GM04504 (cell line): ENCODE measurements around the gene TOPBP1.
"Not testable (repeated sequence)": the region's sequence is repeated elsewhere in the genome, so short reads cannot be mapped to it uniquely, and the experiment has no call there.

Experiments
- DNase-seq: peaks from one replicate; pipeline ENCODE4 v3.0.0-alpha.2; 2012; ENCODE audit warnings: low read depth

TOPBP1 gene

DNA sequence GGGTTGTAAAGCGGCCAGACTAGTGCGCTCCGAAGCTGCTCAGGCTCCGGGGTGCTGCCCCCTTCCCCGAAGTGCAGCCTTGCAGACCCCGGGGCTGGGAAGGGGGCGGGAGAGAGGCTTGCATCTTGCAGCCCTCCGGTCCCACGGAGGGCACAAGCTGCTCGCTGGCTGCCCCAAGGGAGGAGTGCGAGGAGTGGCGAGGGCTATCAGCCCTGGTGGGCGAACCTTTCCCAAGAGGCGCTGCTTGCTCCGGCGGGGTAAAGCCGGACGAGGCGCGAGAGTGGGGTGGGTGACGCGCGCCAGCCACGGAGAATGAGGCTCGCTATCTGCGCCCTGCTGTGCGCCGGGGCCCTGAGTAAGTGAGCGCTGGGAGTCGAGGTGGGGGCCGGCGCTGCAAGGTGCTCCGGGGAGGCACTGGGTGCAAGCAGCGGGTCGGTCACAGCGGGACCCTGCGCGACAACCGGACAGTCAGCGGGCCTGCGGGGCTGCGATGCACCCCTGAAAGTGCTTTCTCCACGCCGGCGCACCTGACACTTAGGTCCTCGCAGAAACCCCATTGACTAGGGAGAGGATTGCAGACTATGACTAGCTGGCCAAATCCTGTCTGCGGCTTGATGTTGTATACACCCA is 12.7 kb upstream of the TOPBP1 start:
- no peak for DNase-seq

DNA sequence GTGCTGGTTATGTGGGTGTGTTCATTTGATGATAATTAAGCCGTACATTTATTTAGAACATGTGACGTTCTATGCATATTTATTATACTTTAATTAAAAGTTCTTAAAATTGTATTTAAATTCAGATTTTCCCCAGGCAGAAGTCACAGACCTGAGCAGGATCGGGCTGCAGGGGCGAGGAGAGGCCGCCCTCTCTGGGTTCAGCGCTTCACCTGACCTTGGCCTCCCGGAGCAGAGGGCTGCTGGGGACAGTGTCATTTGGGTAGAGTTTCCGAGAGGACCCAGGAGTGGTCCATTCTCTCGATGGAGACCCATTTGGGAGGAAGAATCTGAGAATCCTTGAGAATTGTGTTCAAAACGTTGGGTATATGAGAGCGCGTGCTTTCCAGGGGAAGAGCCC is 12.0 kb upstream of the TOPBP1 start:
- no peak for DNase-seq

DNA sequence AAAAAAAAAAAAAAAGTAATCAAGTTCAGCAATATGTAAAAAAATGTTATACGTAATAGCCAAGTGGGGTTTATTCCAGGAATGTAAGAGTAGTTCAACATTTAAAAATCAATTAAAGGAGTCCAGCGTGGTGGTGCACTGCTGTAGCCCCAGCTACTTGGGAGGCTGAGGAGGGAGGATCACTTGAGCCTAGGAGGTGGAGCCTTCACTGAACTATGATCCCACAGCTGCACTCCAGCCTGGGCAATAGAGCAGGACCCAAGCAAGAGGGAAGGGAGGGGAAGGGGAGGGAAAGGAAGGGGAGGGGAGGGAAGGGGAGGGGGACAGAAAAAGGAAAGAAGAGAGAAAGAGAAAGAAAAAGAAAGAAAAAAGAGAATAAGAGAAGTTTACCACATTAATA is 10.7 kb upstream of the TOPBP1 start:
- no peak for DNase-seq

DNA sequence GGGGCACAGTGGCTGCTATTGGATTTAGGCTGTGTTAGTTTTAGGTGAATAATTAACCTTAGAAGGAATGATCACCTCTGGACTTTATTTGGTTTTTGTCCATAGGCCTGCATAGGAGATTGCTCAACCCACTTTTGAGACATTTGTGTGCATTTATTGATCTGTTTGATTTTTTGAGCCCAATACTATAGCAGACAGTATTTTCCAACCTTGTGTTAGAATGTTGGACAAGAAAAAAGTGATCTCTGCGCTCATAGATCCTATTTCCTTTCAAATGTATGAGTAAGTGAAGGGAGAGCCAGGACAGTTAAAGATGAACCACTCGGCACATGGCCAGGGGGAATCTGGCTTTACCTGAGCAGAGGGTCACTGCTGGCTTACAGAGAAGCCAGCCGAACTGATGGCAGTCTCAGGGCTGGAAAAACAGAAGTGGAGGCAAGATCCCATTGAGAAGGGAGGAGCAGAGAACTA is 8.8 kb upstream of the TOPBP1 start:
- DNase-seq, result no peak

DNA sequence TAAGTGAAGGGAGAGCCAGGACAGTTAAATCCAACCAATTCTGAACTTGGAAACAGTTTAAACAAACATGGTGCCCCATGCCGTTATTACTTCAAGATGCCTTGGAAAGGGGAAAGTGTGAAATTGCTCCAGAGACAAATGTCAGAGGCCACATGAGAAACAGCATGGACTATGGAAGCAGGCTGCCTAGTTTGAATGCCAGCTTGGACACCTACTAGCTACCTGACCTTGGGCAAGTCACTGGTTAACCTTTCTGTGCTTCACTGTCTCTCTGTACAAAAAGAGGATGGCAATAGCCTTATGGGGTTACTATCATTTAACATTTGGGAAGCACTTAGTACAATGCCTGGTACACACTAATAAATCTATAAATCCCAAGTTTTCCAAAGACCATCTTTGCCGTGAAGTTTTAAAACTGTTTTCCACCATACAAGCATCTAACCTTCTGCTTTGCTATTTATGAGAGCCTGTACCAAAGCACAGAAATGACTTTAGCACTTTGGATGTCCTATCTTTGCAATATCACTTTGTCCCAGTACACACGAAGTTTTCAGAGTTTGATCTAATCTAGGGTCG is 8.3 kb upstream of the TOPBP1 start:
- no peak for DNase-seq

DNA sequence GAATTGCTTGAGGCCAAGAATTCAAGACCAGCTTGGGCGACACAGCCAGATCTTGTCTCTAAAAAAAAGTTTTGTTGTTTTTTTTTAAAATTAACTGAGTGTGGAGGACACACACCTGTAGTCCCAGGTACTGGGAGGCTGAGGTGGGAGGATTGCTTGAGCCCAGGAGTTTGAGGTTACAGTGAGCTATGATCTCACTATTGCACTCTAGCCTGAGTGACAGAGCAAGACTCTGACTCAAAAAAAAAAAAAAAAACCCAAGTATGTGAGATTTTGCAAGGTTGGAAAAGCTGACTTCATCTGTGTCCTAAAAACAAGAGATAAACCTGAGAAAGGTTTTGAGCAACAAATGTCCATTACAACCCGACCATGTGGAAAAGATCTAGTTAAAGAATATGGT is 5.4 kb upstream of the TOPBP1 start:
- DNase-seq, result no peak

DNA sequence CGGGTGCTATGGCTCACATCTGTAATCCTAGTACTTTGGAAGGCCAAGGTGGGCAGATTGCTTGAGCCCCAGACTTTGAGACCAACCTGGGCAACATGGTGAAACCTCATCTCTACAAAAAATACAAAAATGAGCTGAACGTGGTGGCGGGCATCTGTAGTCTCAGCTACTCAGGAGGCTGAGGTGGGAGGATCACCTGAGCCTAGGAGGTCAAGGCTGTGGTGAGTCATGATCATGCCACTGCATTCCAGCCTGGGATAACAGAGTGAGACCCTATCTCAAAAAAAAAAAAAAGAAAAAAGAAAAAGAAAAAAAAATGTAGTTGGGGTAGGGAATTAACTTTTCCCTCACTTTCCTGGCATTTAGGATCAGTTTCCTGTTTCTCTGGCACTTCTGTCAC is 3.4 kb upstream of the TOPBP1 start:
- DNase-seq, result not testable (repeated sequence)

DNA sequence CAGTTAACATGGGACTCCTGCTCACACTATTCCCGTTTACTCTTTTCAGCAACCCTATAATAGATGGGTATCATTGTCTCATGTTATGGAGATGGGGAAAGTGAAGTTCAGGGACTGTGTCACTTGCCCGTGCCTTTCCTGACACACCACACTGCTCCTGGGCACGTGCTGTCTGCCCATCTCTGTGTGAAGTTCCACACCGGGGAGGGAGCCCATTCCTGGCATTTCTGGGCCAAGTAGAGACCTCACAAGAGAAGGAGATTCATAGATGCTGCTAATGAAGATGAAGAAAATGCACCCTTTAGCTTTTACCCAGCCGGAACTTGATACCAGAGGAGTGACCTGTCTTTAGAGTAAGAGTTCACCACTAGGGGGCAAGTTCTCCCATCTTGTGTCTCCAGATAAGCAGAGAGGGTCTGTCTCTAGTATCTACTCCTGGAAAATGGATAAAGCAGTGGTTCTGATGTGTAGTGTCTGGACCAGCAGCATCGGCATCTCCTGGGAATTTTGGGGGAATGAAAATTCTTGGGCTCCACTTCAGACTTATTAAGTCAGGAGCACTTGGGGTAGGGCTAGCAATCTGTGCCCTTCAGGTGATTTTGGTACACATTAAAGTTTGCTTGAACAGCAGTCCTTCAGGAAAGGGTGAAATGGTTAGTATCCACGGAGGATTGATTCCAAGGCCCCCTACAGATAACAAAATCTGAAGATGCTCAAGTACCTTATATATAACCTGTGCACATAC is 2.0 kb upstream of the TOPBP1 start:
- DNase-seq, result no peak

DNA sequence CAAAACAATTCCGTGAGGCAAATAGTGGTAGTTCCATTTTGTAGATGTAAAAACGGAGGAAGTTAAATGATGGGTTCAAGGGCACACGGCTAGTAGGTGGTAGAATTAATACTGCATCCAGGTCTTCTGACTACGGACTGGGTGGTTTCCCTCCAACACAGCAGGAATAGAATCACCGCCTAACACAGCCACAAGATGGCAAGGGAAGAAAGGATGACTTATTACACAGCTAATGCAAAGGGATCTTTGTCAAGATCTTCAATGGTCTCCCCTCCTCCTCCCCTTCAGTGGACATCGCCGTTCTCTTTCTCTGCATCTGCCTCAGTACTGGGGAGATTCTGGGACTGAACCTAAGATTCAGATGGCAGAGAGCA is 524 bp upstream of the TOPBP1 start:
- no peak for DNase-seq

DNA sequence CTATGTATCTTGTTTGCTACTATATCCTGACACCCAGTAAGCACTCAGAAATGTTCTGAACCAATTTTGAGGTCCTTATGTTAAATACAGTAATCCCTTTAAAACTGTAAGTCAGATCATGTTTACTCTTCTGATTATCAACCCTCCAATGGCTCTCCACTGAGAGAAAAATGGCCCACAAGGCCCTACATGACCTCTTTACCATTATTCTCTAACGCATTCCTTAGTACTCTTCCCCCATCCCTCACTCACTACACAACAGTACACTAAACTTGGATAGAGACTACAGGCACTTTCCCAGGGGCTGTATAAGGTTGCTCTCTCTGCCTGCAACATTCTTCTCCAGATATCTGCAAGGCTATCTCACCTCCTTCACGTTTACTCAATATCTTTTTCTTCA is 1.9 kb downstream of the TOPBP1 start:
- DNase-seq, result no peak

DNA sequence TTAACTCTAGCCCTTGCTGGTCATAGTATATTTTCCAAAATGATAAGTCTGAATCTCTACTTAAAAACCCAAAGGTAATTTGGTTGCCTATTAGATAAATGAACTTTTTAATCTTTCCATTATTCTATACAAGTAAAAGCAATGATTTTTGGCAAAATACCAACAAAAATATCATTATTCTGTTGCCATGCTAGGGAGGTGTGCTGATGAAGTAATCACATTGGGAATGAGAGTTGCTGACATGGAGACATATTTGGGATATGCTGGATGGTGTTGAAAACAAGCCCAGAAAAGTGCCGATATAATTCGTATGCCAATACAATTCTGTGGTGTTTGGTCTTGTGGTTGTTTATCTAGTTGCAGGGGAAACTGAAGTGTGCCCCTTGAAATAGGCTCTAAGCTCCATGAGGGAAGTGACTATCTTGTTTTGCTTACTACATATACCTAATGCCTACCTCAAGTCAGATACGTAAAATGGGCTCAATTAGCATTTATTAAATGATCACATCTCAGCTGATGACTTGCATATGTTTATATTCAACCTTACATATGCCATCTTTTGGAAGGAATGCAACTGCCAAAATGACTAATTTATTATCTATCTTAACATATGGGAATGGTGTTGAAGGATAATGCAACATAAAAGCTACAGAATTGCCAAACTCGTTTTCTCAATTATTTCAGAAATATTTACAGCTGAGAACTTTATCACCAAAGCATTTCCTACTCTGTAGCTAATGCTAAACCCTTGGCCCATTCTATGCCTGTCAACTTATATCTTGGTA is 5.8 kb downstream of the TOPBP1 start:
- no peak for DNase-seq

DNA sequence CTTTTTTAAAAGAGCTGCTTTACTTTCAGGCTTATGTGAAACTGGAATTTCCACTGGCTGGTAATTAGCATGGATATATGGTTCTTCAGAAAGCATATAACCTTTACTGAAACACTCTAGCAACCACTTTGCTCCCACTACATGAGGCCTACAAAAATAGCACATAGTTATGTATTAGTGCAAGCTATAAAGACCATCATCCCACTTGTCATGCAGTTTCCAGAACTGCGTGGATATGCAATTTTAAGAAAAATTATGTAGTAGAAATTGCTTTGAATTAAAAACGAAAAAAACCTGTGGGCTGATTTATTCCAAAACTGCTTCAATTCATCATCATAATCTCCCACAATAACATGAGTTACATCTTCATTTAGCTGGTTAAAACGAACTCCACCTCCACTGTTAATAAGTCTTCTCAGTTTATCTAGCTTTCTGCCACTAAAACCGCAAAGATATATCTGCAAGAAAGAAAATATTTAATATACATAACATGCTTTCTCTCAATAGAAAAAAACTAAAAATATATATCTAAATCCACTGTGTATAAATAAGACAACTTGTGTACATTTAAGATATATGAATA is 12.2 kb downstream of the TOPBP1 start:
- no peak for DNase-seq

DNA sequence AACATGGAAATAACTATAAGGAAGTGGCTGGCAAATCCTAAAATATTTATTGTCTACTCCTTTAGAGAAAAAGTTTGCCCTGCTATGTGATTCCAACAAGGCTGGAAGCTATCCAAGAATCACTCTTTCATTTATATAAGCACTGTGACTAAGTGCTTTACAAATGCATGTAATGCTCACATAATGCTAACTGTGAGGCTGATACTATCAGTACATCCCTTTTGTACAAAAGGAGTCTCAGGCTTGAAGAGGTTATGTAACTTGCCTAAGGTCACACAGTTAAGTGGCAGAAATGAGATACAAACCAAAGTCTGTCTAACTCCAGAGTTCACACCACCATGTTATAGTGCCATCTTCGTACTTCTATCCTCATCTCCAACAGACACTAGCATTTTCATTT is 17.0 kb downstream of the TOPBP1 start:
- DNase-seq, result peak; percentile 29

DNA sequence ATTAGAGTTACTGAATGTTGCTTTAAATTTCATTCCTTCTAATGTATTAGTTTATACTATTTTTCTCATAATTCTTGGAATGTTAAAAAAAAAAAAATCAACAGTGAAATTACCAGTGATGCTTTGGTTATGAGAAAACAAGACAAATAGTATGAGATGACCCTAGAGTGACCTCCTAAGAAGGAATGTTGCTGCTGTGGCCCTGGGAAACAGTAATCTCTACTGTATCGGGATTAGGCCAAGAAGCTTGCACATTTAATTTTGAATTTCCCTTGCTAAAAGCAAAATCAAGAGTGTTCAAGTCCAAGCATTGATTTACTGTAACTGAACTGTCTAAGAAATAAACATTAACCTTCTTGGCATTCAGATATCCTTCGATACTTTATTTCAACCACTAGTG is 18.1 kb downstream of the TOPBP1 start:
- no peak for DNase-seq

DNA sequence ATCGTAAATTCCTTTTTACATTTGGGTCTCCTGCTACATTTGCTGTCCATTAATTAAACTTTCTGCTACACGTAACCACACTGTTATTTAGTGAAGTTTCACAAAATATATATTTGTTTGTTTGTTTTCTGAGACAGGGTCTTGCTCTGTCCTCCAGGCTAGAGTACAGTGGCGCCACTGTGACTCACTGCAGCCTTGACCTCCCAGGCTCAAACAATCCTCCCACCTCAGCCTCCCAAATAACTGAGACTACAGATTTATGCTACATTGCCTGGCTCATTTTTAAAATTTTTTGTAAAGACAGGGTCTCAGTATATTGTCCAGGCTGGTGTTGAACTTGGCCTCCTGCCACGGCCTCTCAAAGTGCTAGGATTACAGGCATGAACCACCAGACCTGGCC is 20.5 kb downstream of the TOPBP1 start:
- DNase-seq, result no peak

DNA sequence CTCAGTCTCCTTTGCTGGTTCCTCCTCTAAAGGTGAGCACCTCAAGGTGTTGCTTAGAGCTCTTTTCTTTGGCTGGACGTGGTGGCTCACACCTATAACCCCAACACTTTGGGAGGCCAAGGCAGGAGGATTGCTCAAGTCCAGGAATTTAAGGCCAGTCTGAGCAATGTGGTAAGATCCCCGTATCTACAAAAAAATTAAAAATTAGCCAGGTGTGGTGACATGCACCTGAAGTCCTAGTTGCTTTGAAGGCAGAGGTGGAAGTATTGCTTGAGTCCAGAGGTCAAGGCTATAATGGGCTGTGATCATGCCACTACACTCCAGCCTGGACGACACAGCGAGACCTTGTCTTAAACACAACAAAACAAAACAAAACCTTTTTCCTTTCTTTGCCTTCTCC is 28.3 kb downstream of the TOPBP1 start:
- DNase-seq, result no peak

DNA sequence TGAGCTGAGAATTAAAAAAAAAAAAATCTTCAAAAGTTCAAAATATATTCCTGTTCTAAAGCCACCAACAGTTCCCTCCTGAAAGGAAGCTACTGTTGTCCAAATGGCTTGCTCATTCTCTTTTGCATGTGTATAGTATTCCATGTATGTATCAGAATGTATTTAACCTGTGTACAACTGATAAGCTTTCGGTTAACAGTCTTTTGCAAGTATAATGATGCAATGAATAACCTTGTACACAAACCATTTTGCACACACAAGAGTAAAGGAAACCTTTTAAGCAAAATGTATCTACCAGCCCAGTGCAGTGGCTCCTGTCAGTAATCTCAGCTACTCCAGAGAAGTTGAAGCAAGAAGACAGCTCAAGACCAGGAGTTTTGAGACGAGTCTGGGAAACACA is 32.6 kb downstream of the TOPBP1 start:
- no peak for DNase-seq

DNA sequence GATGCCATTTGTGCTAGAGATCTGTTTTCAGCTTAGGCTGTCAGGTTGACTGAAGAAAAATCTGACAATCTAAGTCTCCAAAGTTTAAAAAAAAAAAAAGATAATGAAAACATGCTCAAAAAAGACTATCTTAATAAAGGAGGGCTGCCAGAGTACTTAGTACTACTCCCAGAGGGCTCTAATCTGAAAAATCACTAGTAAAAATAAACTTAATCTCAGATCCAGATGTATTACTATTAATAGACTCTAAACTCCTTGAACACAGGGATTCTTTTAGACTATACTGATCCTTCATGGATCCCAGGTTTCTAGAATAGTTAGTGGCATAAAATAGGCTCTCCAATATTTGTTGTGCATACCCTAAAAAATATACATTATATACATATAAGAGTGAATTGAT is 34.0 kb downstream of the TOPBP1 start:
- DNase-seq, result no peak

DNA sequence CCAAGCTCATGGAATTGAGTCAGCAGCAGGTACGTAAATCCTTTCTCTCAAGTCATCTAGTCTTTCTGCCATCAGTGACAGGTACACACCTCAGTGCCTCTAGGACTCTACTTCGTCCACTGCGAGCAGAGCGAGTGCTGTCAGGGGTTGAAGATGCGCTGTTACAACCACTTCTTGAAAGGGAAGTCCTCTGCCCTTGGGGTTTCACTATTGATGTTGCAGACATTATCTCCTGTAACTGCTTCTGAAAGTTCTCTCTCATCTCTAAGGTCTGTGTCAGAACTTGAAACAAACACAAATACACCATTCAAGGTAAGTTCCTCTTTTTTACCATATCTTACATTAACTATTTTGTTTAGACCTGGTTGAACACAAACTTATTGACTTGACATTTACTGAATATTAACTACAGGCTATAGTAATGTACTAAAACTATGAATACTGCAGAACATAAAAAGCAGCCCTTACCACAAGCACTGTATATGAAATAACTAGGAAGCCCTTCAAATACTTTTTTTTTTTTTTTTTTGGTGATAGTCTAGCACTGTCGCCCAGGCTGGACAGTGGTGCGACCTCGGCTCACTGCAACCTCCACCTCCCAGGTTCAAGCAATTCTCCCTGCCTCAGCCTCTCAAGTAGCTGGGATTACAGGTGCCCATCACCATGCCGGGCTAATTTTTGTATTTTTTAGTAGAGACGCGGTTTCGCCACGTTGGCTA is 41.5 kb downstream of the TOPBP1 start:
- no peak for DNase-seq

DNA sequence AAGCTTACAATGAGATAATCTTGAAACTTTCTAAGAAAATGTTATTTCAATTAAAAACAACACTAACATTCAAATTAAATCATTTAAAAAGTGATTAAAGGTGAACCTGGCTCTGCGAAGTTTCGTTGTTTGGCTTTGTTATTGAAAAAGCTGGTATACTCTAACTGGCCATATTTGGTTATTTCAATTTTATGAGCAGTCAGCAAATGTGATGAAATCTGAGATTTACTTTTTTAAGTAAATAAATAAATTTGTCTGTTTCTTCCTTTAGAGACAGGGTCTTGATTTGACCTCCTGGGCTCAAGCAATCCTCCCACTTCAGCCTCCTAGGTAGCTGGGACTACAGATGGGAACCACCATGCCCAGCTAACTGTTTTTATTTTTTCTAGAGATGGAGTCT is 50.2 kb downstream of the TOPBP1 start:
- DNase-seq, result no peak

DNA sequence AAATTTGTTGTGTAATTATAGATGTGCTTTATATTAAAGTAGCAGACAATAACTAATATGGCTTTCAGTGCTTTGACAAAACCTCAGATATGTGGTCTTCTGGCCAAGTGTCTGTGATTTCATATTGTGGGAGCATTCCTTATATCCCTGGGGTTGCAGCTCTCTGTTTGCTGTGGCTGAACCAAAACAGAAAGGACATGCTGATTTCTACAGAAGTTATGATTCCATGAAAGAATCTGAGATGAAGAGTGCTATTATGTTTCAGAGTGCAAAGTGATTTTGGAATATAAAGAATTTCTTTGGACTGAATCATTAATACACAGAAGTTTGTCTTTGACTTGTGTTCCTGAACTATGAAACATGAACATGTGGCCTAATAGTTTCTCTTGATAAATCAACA is 51.7 kb downstream of the TOPBP1 start:
- DNase-seq, result no peak

DNA sequence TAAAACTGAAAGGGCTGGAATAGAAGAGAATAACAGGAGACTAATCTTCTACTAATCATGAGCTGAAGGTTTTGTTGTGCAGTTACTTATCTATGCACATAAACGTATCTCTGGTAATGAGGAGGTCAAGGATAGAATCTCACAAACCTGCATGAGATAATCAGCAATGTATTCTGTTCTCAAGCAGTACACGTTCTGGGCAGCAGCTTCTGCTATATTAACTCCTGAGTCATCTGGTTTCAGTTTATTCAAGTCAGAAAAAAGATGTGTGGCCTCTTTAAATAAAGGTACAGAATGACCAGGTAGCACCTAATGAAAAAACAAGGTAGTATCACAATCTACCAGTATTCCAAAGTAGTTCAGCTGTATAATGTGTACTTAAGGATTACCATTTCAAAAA is 53.4 kb downstream of the TOPBP1 start:
- no peak for DNase-seq
